UCSD-AML1 (cell line): ENCODE measurements around the gene SPAG16.

Source experiments
- DNase-seq: peaks from one replicate; lab custom pipeline; 2025; ENCODE audit not compliant: unreplicated experiment; lab: John Stamatoyannopoulos, UW

The SPAG16 gene

DNA sequence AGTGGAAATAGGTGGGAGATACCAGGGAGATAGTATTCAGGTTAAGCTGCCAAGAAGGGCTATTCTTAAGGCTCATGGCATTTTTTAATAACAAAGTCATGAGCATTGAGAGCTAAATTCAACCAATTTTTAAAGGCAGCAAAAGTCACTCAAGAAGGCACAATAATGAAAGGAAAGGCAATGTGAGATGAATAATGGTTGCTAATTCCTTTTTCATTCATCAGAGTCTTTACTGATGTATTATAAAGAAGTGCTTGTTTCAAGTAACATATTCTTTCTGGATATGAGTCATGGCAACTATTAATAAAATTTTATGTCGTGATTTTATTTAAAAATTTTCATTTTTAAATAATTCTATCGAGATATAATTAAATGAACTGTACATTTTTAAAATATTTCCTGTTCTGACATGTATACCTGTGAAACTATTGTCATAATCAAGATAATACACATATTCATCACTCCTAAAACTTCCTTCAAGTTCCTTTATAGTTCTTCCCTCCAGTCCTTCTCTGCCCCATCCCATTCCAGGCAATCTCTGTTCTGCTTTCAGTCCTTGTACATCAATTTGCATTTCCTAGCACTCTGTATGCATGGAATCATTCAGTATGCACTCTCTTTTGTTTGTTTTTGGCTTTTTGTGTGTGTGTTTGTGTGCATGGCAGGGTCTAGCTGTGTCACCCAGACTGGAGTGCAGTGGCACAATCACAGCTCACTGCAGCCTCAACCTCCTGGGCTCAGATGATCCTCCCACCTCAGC is 1167.4 kb downstream of the SPAG16 start:
- no peak for DNase-seq
